ENCODE results near the gene MLH1. TPM values are rescaled to one million over a fixed set of nuclear protein-coding genes. Genes with fewer than 3 reads are reported as not detected.

MLH1 gene
- total and polyA plus RNA-seq, 10 donors = 16.6 to 38.8 (median 30.4) TPM

- H3K4me1 ChIP-seq = peaks cover 49 to 75% (median 62%) of the 10 kb centered on the region in 6 donors
- 72 to 84% (median 79%) methylated on average over 3 of the region's 3 CpGs for WGBS, 5 donors
- intact Hi-C loops (cut with DNase I; ENCODE audit: low total_unique reads) = no loop called here
- H3K4me3 ChIP-seq = peak overlapping the region in 6 of 8 donors; percentile 13 to 78 (median 57)
- DNase-seq = no peak
- H3K9me3 ChIP-seq = no peaks in the 10 kb centered on the region
- TF ChIP-seq POLR2AphosphoS5 (IDR thresholded peaks at IDR 0.05) (no peak), CTCF (IDR thresholded peaks at IDR 0.05 in 8 of 11, conservative IDR thresholded peaks at IDR 0.05 in 3 of 11) (no peak), POLR2A (IDR thresholded peaks at IDR 0.05) (no peak)
- peaks cover 0 to 35% (median 17%) of the 10 kb centered on the region in 6 donors for H3K36me3 ChIP-seq
- no peaks in the 10 kb centered on the region for H3K27me3 ChIP-seq (replicated peaks in 1 of 7)
- H3K27ac ChIP-seq = peak overlapping the region; percentile 94 to 100 (median 99)
Measured at GRCh38 chr3:36991147-36991546, 2.2 kb upstream of the MLH1 start.

GRCh38 chr3:36991923-36992805 lies 1.2 kb upstream of the MLH1 start:
- peaks cover 49 to 71% (median 61%) of the 10 kb centered on the region in 6 donors for H3K4me1 ChIP-seq
- H3K36me3 ChIP-seq = peaks cover 4 to 35% (median 16%) of the 10 kb centered on the region in 6 donors
- TF ChIP-seq CTCF (IDR thresholded peaks at IDR 0.05 in 8 of 11, conservative IDR thresholded peaks at IDR 0.05 in 3 of 11) = no peak
- no peak for TF ChIP-seq POLR2AphosphoS5 (IDR thresholded peaks at IDR 0.05)
- TF ChIP-seq POLR2A (IDR thresholded peaks at IDR 0.05) = no peak
- no peaks in the 10 kb centered on the region for H3K27me3 ChIP-seq (replicated peaks in 1 of 7)
- intact Hi-C loops (cut with DNase I; ENCODE audit: low total_unique reads) = no loop called here
- H3K4me3 ChIP-seq = peak overlapping the region; percentile 50 to 78 (median 60)
- H3K27ac ChIP-seq = peak overlapping the region; percentile 94 to 100 (median 99)
- 15 to 35% (median 19%) methylated on average over 13 to 24 of the region's 24 CpGs for WGBS, 5 donors
- no peaks in the 10 kb centered on the region for H3K9me3 ChIP-seq
- no peak for DNase-seq

GRCh38 chr3:36992806-36993325 lies 452 bp upstream of the MLH1 start, which contains the start of gene EPM2AIP1:
TSS of gene EPM2AIP1 (minus strand) at chr3:36993131. CDS start at chr3:36993077, 54 bp downstream.
- H3K36me3 ChIP-seq = peaks cover 4 to 35% (median 21%) of the 10 kb centered on the region in 6 donors
- TF ChIP-seq POLR2A (IDR thresholded peaks at IDR 0.05) (peak; percentile 80 to 98 (median 89)), CTCF (IDR thresholded peaks at IDR 0.05 in 8 of 11, conservative IDR thresholded peaks at IDR 0.05 in 3 of 11) (peak in 10 of 11 experiments; percentile 17 to 61 (median 40)), POLR2AphosphoS5 (IDR thresholded peaks at IDR 0.05) (peak; percentile 95 to 99 (median 98))
- H3K27me3 ChIP-seq (replicated peaks in 1 of 7) = no peaks in the 10 kb centered on the region
- peak within 1 kb of the TSS; percentile 94 to 100 (median 99) for H3K27ac ChIP-seq
- 0 to 1% (median 1%) methylated on average over 18 to 48 of the region's 48 CpGs for WGBS, 5 donors
- intact Hi-C loops (cut with DNase I; ENCODE audit: low total_unique reads) = no loop called here
- DNase-seq = peak; percentile 96
- no peaks in the 10 kb centered on the region for H3K9me3 ChIP-seq
- H3K4me3 ChIP-seq = peak within 1 kb of the TSS; percentile 50 to 78 (median 60)
- H3K4me1 ChIP-seq = peaks cover 49 to 64% (median 58%) of the 10 kb centered on the region in 6 donors

GRCh38 chr3:37014620-37015019 lies 21.3 kb downstream of the MLH1 start:
- Histone ChIP-seq H3K27ac (no peak overlapping the region), H3K27me3 (replicated peaks in 1 of 7) (no peaks in the 10 kb centered on the region), H3K9me3 (no peaks in the 10 kb centered on the region), H3K4me3 (no peak overlapping the region), H3K36me3 (peaks cover 4 to 100% (median 92%) of the 10 kb centered on the region in 6 donors), H3K4me1 (no peaks in the 10 kb centered on the region)
- no peak for TF ChIP-seq POLR2A (IDR thresholded peaks at IDR 0.05)
- TF ChIP-seq CTCF (IDR thresholded peaks at IDR 0.05 in 8 of 11, conservative IDR thresholded peaks at IDR 0.05 in 3 of 11) = no peak
- no peak for TF ChIP-seq POLR2AphosphoS5 (IDR thresholded peaks at IDR 0.05)
- WGBS, 5 donors = 85 to 95% (median 93%) methylated on average over 2 of the region's 2 CpGs
- intact Hi-C loops (cut with DNase I; ENCODE audit: low total_unique reads) = no loop called here
- DNase-seq = no peak

All from spleen (tissue), 11 donors.